AML-193 (cell line): Measurements from ENCODE around the gene TASP1.
"Not testable (repeated sequence)": the region's sequence is repeated elsewhere in the genome, so short reads cannot be mapped to it uniquely, and the experiment has no call there.

Source experiments
- DNase-seq, 2 experiments: peaks; one replicate each; lab custom pipeline; 2025; lab: John Stamatoyannopoulos, UW

TASP1 gene

GRCh38 chr20:13397300-13397724, 241.4 kb downstream of the TASP1 start:
- DNase-seq = no peak

- DNase-seq = no peak
Observed at GRCh38 chr20:13396826-13397225, 241.9 kb downstream of the TASP1 start.

GRCh38 chr20:13396022-13396421, 242.7 kb downstream of the TASP1 start:
- no peak for DNase-seq

DNA sequence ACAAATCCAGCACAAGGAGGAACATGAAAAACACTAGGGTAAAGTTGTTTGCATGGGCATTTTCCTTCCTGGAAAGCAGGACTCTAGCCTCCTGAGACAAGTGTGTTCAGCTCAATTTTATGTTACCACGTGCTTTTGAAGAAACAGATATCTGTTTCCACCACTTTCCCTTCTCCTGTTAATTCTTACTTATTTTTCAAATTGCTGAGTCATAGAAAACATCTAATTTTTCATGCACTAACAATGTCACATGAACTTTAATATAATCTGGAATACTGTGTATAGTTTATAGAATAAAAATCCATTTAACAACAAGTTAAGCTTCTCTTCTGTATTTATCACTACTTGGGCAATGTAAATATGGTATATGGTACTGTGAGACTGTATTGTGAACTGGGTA, 243.5 kb downstream of the TASP1 start:
- DNase-seq = no peak

GRCh38 chr20:13392391-13392790, 246.3 kb downstream of the TASP1 start:
- DNase-seq = no peak

DNA sequence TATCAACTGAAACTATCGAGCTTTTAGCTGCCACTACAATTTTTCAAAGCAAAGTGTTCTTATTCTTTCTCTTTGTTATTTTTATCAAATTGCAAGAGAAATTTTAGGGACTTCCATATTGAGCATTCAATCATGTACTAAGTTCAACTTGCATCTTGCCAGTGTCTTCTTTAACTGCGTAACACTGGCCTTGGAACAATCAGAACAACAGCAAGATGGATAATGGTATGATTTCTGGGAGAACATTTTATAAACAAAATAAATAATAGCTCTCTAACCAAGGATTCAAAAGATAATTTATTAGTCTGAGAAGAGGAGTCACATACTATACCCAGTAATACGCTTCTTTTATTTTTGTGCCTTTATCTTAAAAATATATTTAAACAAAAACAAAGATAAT, 249.6 kb downstream of the TASP1 start:
- no peak for DNase-seq

DNA sequence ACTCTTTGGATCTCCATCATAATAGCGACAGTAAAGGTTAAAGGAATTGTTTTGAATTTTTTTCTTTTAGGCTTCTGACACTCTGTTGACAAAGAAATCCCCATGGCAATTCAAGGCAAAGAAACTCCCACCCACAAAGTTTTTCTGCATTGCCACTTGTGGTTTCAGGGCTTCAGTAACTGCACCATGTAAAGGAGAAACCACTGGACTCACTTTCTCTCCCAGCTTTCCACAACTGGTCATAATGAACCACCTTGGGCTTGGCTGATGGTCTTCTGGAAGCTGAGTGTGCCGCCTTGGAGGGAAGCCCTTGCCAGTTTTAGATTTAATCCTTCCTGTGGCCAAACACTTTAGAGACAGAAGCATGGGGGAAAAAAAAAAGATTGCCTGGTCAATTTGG, 254.6 kb downstream of the TASP1 start:
- no peak for DNase-seq

GRCh38 chr20:13382786-13383185, 255.9 kb downstream of the TASP1 start:
- DNase-seq = no peak

- not testable (repeated sequence) for DNase-seq
Observed at GRCh38 chr20:13380497-13381229, 258.1 kb downstream of the TASP1 start.

DNA sequence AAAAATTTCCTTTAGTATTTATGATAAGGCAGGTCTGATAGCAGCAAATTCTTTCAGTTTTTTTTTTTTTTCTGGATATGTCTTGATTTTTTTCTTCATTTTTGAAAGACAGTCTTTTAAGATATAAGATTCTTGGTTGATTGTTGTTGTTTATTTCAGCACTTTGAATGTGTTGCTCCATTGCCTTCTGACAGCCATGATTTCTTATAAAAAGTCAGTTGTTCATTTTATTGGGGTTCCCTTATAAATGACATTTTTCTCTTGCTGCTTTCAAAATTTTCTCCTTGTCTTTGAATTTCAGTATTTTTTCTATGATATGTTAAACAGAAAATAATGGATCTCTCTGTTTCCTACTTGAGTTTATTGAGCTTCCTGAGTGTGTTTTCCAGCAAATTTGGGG, 265.3 kb downstream of the TASP1 start:
- no peak for DNase-seq

GRCh38 chr20:13364278-13365170, 274.2 kb downstream of the TASP1 start:
- no peak for DNase-seq

GRCh38 chr20:13363473-13363872, 275.3 kb downstream of the TASP1 start:
- DNase-seq = no peak

GRCh38 chr20:13362165-13362564, 276.6 kb downstream of the TASP1 start:
- not testable (repeated sequence) for DNase-seq

DNA sequence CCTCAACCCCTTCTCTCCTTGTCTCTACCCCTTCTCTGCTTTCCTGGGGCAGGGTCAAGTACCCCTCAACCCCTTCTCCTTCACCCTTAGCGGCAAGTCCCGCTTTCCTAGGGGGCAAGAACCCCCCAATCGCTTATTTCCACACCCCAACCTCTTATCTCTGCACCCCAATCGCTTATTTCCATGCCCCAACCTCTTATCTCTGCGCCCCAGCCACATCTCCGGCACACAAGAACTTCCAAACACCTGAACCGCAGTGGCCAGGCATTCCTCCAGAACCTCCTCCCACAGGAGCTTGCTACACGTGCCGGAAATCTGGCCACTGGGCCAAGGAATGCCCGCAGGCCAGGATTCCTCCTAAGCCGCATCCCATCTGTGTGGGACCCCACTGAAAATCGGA, 279.8 kb downstream of the TASP1 start:
- DNase-seq = not testable (repeated sequence)

- DNase-seq = not testable (repeated sequence)
Observed at GRCh38 chr20:13357782-13358181, 280.9 kb downstream of the TASP1 start.

GRCh38 chr20:13356591-13356990, 282.1 kb downstream of the TASP1 start:
- no peak for DNase-seq

DNA sequence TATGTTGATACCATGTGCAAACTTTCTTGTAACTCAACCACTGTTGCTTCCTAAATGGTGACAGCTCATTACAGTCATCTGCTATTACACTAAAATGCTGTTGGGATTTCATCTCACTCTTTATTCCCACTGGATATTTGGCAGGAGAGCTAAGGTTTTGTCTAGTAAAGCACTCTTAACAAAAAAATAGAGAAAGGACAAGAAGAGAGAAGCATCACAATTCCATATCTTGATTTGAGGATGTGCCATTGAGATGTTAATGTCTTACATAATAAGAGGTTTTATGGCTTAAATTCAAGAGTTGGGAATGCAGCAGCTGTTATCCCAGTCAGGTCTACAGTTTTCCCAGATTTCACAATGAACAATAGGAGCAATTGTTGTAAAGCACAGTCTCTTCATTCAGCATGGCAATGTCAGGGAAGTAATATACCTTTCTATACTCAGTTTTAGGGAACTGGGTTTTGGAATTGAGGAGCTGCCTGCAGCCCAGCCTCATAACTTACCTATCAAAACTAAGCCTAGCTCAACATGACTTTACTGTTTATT, 282.7 kb downstream of the TASP1 start:
- DNase-seq = no peak

GRCh38 chr20:13355411-13355810, 283.3 kb downstream of the TASP1 start:
- no peak for DNase-seq

DNA sequence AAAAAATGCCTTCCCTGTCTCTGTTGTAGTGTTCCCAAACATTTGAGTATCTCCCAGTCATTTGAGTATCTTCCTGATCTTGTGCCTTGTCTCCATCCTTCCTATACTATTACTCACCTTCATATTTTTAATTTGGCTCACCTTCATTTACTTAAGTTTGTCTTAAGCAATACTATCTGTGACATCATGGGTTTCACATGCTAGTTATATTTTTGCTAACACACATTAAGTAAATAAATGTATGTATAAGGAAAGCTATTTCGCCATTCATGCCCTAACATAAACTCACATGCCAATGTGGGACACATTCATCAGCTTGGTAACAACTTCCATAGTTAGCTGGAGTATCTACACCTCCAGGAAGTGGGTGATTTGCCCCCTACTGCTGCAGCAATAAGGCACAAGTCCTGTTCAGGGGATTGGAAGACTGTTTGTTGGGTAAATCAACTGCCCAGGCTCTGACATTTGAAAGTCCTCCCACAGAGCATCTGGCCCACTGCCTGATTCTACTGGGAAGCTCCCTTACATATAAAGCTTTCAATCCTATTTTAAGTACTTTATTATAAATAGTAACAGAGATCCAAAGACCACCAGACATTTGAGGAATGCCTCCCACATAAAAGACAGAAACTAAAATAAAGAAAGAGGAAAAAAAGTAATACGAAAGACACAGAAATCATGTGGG, 285.3 kb downstream of the TASP1 start:
- DNase-seq = no peak

DNA sequence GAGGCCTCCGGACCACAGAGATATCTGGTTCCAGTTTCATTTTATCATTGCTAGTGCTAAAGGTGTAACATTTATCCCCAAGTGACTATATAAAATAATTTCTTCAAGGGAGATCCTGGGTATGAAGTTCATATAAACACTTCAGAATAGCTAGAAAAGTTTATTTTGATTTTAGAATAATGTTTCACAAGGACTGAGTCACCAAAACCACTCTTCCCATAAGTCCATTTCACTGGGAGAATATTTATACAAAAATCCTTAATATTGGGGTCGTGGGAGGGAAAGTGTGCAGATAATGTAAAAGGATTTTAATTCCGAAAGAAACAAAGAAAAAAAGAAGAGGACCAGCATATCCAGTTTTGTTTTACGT, 289.5 kb downstream of the TASP1 start:
- DNase-seq = no peak

GRCh38 chr20:13348311-13349234, 290.2 kb downstream of the TASP1 start:
- DNase-seq = no peak
